NCI-H526 (cell line): ENCODE measurements around the gene EPN3.
A peak's percentile ranks its signal among the peaks of the same experiment; 100 is the strongest.

Experiments used
- DNase-seq, 2 experiments: peaks; one replicate each; lab custom pipeline; 2025; lab: John Stamatoyannopoulos, UW

Gene EPN3

DNA sequence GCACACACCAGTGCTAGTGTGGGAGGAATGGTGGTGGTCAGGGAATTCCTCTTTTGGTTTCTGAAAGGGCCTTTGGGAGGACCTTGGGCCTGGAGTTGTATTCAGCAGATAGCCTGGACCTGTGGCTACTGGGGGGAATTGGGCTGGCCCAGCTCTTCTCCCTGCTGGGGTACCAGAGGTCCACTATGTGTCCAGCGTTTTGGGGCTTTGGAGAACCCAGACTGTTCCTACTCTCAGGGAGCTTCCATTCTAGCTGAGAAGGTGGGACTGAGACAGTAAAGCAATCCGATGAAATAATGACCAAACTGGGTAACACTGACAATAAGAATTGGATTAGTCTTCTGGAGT, 2.4 kb downstream of the EPN3 start:
- no peak for DNase-seq

DNA sequence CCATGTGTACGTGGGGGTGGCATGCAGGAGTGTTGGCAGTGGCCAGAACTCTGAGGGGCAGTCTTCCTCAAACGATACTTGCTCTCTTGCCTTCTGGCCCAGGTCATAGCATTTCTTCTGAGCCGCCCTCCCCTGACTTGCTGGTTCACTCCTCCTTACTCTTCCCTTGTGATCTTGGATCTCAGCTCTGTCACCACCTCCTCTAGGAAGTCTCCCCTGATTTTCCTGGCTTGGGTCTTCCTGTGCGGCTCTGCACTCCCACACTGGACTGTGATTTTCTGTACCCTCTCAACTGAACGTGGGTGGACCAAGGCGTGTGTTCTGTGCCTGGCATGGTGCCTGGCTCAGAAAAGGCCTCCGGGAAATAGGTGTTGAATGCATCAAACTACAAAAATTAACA, 2.9 kb downstream of the EPN3 start:
- DNase-seq, result no peak

DNA sequence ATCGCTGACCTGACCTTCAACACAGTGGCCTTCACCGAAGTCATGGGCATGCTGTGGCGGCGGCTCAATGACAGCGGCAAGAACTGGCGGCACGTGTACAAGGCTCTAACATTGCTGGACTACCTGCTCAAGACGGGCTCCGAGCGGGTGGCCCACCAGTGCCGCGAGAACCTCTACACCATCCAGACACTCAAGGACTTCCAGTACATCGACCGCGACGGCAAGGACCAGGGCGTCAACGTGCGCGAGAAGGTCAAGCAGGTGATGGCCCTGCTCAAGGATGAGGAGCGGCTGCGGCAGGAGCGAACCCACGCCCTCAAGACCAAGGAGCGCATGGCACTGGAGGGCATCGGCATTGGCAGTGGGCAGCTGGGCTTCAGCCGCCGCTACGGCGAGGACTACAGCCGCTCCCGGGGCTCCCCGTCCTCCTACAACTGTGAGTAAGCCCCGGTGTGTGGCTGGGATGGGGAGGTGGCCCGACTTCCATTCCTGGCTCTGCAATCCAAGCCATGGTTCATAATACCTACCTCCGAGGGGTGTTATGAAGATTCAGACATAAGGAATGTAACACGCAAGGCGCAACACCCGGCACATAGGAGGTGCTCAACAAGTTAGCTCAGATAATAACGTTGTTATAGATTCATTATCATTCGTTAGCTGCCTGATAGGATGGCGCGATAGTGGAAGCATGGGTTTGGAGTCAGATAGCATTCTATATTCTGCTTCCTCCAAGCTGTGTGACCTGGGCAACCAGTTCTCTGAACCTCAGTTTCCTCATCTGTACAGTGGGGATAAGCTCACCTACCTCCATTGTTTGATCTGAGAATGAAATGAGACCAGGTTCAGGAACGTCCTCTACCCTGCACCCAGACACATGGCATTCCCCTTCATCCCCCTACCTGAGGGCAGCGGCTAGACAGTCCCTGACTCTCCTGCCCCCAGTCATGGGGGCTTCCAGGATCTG, 4.4 kb downstream of the EPN3 start:
- no peak for DNase-seq

DNA sequence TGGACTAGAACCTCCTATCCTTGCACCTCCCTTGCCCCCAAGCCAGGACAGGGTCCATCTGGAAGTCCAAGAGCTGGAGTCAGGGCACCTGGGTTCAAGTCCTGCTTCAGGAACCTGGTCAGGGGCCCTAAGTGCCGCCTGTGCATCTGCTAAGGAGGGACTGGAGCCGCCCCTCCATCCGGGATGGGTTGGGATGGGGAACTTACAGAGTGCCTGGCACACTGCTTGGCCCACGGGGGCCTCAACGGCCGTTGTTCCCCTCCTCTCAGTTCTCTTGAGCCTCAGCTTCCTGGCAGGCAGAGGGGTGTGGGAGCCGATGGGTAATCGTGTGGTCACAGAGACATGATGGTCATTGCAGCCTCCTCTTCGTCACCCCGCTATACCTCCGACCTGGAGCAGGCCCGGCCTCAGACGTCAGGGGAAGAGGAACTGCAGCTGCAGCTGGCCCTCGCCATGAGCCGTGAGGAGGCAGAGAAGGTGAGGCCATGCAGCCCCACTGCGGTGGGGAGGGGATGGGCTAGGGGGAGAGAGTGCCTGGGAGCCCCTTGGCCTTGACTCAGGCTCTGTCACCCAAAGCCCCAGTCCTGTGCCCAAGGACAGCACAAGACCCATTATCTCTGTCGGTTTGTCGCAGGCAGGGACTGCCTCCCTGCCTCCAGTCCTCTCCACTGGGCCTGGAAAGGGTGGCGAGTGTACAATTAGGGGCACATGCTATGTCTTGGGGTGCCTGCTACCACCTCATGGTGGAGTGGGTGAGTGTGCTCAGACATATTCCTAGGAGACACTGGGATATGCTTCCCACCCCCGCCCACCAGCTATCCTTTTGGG, 5.4 kb downstream of the EPN3 start:
- DNase-seq, result no peak

DNA sequence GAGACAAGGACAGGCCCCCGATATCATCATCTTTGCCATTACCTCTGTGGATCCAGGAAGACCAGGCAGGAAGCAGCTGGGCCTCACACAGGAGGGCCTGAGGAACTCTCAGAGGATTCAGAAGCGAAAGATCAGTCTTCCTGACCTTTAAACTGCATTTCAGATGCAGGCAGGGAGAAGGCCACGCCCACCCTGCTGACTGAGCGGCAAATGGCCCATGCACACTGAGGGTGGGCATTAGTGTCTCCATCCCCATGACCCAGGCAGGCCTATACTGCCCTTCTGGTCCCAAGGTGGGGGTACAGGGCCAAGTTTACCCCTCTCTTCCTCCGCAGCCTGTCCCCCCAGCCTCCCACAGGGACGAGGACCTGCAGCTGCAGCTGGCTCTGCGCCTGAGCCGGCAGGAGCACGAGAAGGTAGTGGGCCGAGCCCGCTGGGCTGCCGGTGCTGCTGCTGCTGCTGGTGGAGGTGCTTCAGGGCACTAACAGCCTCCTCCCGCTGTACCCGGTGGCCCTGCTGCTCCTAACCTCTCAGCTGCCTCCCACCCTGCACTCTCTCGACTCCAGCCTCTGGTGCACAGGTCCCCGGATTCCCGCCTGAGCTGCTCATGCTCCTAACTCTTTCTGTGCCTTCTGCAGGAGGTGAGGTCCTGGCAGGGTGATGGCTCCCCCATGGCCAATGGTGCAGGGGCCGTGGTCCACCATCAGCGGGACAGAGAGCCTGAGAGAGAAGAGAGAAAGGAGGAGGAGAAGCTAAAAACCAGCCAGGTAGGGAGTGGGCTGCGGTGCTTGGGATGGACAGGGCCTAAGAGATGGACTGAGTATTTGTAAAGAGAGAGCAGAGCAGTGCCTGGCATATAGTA, 6.2 kb downstream of the EPN3 start:
- no peak for DNase-seq

DNA sequence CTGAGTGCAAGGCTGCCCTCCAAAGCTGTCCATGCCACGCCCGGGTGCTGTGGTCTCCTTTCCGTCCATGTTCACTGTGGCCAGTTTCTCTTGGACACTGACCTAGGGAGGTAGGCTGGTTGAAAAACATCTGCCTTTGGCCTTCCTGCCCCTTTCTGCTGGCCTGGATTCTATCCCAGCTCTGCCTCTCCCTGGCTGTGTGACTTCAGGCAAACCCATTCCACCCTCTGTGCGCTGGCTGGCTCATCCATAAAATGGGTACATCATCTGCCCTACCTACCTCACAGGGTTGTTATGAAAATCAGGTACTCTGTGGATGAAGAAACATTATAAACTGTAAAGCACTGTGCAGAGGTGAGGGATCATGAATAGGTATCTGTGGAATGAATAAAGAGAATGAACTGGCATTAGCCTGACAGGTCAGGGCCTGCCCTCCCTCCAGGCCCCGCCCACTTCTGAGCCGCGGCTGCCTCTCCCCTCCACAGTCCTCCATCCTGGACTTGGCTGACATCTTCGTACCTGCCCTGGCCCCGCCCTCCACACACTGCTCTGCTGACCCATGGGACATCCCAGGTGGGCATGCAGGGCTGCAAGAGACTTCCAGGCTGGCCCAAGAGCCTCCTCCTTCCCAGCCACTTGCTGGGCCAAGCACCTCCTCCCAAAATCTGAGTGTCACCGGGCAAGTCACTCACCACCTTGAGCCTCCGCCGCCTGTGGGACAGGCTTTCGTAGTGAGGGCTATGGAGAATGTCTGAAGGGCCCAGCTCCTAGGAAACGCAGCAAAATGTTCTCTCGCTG, 7.4 kb downstream of the EPN3 start:
- peak; percentile 43 to 83 for DNase-seq

DNA sequence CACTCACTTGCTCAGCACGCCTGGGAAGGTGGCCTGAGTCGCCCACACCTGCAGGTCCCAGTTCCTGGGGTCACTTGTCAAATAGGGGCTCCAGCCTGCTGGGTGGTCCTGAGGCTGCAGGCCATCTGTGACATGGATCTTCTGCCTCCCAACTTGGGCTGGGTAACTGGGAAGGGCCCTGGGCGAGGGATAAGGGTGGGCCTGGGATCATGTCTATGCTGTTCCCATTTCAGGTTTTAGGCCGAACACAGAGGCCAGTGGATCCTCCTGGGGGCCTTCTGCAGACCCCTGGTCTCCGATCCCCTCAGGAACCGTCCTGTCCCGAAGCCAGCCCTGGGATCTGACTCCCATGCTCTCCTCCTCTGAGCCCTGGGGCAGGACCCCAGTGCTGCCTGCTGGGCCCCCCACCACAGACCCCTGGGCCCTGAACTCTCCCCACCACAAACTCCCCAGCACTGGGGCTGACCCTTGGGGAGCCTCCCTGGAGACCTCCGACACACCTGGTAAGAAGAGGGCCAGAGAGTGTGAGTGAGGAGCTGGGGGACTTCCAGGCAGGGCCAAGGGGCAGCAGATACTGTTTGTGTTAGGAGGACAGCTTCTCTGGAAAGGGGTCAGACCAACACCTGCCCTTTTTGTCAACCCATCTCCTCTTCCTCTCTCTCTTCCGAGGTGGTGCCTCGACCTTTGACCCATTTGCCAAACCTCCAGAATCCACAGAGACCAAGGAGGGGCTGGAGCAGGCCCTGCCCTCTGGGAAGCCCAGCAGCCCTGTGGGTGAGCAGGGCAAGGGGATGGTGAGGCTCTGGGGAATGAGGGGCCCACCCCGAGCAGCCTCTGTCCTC, 8.2 kb downstream of the EPN3 start:
- DNase-seq, result no peak

DNA sequence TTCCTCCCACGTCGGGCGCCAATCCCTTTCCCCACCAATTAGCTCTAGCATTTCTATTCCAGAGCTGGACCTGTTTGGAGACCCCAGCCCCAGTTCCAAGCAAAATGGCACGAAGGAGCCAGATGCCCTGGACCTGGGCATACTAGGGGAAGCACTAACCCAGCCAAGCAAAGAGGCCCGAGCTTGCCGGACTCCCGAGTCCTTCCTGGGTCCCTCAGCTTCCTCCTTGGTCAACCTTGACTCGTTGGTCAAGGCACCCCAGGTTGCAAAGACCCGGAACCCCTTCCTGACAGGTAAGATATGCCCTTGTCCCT, 8.8 kb downstream of the EPN3 start:
- no peak for DNase-seq

DNA sequence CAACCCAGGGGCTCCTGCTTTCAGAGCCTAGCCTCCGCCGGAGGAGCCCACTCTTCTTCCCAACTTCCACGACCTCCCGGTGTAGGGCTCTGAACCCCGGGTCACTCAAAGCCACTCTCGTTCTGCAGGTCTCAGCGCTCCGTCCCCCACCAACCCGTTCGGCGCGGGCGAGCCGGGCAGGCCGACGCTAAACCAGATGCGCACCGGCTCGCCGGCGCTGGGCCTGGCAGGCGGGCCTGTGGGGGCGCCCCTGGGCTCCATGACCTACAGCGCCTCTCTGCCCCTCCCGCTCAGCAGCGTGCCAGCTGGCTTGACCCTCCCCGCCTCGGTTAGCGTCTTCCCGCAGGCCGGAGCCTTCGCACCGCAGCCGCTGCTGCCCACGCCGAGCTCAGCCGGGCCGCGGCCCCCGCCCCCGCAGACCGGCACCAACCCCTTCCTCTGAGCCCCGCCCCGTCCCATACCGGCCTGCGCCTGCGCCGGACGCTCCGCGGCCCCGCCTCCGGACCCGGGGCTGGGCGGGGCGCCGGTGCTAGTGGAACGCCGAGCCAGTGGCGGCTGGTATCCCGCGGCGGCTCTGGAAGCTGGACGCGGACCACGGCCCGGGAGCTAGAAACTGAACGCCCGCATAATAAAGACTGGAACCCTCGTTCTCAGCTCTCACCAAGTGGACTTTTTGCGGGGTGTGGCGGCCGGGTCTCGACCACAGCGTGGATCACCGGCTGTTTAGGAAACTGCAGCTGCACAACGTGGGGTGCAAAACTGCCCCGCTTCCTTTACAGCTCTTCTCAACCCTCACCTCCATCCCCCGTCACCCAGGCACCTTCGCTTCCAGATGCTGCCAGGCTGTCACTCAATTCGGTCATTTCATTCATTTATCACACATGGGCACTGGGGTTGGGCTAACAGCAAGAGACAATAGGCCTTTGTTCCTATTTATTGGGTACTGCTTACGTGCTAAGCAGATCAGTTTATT, 9.5 kb downstream of the EPN3 start:
- peak; percentile 87 to 96 for DNase-seq

DNA sequence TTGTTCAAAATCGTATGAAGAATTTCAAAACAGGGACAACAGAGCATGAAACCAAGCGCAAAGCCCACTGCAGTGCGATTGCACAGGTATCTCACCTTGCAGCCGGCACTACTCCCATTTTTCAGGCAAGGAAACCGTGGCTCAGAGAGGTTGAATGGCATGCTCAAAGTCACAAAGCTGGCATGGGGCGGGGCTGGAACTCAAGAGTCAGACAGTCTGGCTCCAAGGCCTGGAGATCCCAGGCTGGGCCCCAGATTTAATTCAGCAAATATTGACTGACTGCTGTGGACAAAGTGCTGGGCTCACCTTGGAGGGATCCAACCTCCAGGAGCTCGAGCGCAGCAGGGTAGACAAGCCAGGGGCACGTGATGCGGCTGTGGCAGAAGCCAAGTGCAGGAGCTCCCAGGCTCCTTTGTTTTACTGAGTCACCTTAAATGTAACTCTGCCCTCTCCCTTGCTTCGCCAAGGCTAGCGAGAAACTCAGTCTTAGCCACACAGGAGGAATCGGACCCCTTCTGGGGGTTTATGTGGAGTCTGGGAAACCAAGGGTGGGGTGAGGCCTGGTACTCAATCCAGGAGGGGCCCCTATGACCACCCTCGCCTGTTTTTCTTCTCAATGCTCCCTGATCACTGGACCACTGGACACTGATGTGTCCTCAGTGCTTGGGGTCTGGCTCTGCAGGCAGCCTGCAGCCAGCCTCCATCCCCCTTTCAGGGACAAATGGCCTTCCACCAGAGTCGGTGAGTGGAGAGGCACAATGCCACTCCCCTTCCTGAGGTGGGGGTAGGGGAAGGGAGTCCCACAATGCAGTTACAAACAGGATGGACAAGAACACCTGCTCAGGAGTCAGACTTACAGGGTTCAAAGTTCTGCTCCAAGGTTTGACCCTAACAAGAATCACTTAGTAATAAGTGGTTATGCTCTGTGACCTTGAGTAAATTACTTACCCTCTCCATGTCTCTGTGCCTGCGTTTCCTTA, 10.6 kb downstream of the EPN3 start:
- DNase-seq, result peak; percentile 84 to 92

DNA sequence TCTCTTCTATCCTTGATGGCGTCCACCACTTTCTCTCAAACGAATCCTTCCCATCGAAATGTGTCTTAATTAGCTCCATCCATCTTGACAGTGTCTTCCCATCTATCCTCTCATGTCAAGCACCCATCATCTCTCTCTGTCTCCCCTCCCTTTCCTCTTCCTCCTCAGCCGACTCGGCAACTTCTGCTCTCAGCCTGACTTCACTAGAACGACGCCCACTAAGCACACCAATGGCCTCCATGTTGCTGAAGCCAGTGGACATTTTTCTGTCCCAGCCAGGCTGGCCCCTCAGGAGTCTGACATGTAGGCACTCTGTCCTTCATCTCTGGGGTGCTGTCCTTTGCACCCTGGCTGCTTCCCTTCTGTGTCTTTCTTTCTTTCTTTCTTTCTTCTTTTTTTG, 12.0 kb downstream of the EPN3 start:
- no peak for DNase-seq

DNA sequence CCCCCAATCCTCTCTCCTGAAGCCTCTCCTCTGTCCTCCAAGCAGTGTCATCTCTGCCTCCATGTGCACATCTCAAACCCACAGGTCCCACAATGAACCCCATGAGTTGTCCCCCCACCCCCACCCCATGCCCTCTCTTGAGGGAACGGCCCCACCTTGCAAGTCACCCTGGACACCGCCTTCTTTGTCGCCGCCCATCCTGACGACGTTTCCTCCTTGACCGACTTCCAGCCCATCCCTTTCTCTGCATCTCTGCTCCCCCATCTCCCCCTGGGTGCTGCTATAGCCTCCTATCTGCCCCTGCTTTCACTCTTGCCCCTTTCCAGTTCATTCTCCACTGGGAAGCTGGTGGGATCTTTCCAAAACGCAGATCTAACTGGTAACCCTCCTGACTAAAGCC, 12.8 kb downstream of the EPN3 start:
- no peak for DNase-seq

DNA sequence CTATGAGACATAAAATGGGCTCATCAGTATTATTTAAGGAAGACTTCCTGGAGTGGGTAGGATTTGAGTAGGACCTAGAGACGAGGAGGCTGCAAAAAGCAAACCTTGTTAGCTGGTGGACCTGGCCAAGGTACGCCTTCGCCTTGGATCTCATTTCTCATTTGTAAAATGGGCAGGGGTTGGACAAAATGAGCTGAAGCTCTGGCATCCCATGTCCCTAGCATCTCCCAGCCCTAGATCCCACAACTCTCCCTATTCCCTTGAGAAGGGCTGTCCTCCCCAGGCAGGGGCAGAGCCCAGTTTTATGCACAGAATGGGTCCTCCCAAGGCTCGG, 14.1 kb downstream of the EPN3 start:
- DNase-seq, result no peak

DNA sequence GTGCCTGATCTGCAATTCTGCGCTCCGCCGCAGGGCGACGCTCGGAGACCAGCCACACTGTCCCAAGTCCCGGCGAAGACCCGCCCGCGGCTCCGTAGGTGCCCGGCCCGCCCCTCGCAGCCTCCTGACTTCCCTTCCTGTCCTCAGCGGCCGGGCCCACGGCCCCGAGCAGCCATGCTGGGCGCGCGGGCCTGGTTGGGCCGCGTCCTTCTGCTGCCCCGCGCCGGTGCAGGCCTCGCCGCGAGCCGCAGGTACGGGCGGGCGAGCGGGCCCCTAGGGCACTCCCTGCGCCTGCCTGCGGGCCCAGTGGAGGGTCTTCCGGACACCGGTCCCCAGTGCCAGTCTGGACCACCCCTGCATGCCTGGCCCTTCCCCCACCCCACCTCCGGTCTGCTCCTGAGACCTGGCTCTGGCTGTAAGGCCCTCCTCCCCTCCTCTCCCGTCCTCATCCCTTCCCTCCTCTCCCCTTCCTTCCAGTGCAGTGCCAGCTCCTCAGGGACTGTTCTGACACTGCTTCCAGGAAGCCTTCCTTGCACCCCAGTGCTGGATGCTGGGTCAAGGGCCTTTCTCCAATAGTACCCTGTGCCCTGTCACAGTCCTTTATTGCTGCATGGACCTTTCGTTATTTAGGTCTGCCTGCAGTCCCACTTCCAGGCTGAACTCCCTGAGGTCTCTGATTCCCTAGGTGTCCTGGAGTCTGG, 14.7 kb downstream of the EPN3 start, which contains the start of gene SPATA20:
Gene SPATA20, plus strand, starts transcription at position 140 of the 701 bp plus-strand sequence. Its CDS starts 35 bp downstream, at position 175.
- DNase-seq, result peak; percentile 84 to 98

DNA sequence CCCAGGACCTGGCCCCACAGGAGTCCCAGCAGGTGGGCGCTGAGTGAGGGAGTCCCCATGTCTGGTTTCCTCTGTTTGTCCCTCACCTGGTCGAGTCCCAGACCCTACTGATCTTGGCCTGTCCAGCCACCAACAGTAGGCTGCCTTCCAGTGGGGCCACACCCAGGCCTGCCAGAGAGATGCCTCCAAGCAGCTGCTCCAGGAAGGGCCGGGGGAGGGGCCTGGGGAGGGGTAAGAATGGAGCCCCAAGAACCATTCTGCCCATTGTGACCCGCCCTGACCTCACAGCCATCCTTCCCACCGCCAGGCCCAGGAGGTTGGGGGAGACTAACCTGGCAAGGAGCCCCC, 15.2 kb downstream of the EPN3 start:
- DNase-seq, result peak in 1 of 2 experiments; percentile 39

DNA sequence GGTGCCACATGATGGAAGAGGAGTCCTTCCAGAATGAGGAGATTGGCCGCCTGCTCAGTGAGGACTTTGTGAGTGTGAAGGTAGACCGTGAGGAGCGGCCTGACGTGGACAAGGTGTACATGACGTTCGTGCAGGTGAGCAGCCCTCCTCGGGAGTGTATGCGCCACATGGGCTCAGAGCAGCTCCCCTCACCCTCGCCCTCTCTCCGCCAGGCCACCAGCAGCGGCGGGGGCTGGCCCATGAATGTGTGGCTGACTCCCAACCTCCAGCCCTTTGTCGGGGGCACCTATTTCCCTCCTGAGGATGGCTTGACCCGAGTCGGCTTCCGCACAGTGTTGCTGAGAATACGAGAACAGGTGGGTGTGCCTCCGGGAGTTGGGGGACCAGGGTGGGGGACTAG, 16.3 kb downstream of the EPN3 start:
- no peak for DNase-seq

DNA sequence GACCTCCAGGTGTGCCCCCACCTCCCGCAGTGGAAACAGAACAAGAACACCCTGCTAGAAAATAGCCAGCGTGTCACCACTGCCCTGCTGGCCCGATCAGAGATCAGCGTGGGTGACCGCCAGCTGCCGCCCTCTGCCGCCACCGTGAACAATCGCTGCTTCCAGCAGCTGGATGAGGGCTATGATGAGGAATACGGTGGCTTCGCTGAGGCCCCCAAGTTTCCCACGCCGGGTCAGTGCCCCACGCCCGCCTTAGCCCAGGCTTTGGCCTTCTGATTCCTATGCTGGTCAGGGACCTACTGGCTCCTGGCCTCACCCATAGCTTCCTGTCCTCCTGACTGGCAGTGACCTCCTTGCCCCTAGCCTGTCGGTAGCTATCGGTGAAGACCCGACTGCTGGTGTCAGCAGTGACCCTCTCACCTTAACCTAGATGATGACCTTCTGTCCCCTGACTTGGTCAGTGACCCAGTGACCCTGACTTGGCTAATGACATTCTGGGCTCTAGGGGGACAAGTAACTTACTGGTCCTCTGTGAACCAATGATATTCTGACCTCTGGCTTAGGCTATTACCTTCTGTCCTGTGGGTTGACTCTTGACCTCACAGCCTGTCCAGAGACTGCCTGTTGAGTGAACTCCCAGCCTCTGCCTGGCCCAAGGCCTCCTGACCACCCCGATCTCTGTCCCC, 16.9 kb downstream of the EPN3 start:
- no peak for DNase-seq
